ENCODE results near the gene JAK3. TPM values are rescaled to one million over a fixed set of nuclear protein-coding genes. Genes with fewer than 3 reads are reported as not detected.

Gene JAK3
- total and polyA plus RNA-seq, 10 of the 15 experiments (the other 5 are each of a cell fraction or from before 2014, with no cell fraction given), result 7.8 to 67.9 (median 33.3) TPM

DNA sequence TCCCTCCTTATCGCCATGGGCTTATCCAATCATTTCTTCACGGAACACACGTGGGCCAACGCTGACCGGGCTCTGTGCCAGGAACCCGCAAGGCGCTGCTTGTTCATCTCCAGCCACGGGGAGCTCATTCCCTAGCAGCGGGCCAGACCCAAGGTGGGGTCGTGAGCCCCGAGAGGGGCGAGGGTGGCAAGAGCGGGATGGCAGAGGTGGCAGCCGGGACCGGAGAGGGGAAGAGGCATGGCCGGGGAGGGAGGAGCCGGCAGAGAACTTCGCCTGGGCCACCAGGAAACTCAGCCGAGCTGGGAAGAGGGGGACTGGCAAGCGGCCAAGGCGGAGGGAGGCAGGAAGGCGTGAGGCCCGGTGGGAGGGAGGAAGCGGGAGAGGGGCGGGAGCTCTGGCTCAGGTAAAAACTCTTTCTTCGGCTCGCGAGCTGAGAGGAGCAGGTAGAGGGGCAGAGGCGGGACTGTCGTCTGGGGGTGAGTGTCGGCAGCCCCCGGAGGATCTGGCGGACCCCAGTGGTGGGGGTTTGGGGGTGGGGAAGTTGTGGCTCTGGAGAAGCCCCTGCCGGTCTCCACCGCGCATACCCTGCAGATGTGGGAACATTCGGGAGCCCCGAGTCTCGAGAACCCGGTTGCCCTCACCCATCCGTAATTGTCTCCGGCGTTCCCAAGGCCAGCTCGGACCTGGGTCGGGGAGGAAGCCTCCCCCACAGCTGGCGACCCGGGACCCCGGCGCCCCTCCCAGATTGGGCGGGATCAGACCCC, 52.9 kb downstream of the JAK3 start, which contains the start of gene B3GNT3:
TSS of gene B3GNT3 (plus strand) at position 408 of the 764 bp plus-strand sequence. CDS start 12,670 bp downstream, outside the sequence.
- no peak for FAIRE-seq
- peaks cover 3 to 6% of the 10 kb centered on the region in 2 experiments; a peak in 3 of 4 replicates for H3K27me3 ChIP-seq (replicated peaks in 1 of 2; ENCODE audit: control insufficient read depth in 2 of 2, insufficient read depth in 2 of 2, low read length in 1 of 2)
- no peak for ATAC-seq
- no peaks in the 10 kb centered on the region for H3K9me3 ChIP-seq (replicated peaks; ENCODE audit: control insufficient read depth, insufficient read depth, low read length)
- ChIA-PET POLR2A (no interaction called here), SMC1A (ENCODE audit: uncharacterized antibody, unreplicated experiment) (no interaction called here), CTCF (interaction anchor here (0.7 to 1.6 kb wide), 2 partner anchors 61 to 189 kb away, joined by 3 read pairs; no protein-coding TSS in a partner anchor), RAD21 (ENCODE audit: unreplicated experiment) (no interaction called here)
- no peak for TF ChIP-seq CHD1 (IDR thresholded peaks at IDR 0.05; ENCODE audit: low read depth, low read length)
- TF ChIP-seq RCOR1 (conservative IDR thresholded peaks at IDR 0.05; ENCODE audit: low read depth, low read length), result no peak
- TF ChIP-seq EED (IDR thresholded peaks at IDR 0.05; ENCODE audit: low read depth), result no peak
- TF ChIP-seq JUND (IDR thresholded peaks at IDR 0.05; ENCODE audit: low read depth, low read length), result no peak
- no peak for TF ChIP-seq RAD21 (IDR thresholded peaks at IDR 0.05; ENCODE audit: insufficient read depth, low read depth, low read length)
- no peak for TF ChIP-seq HCFC1 (IDR thresholded peaks at IDR 0.05; ENCODE audit: low read length)
- TF ChIP-seq, protein P1, sequence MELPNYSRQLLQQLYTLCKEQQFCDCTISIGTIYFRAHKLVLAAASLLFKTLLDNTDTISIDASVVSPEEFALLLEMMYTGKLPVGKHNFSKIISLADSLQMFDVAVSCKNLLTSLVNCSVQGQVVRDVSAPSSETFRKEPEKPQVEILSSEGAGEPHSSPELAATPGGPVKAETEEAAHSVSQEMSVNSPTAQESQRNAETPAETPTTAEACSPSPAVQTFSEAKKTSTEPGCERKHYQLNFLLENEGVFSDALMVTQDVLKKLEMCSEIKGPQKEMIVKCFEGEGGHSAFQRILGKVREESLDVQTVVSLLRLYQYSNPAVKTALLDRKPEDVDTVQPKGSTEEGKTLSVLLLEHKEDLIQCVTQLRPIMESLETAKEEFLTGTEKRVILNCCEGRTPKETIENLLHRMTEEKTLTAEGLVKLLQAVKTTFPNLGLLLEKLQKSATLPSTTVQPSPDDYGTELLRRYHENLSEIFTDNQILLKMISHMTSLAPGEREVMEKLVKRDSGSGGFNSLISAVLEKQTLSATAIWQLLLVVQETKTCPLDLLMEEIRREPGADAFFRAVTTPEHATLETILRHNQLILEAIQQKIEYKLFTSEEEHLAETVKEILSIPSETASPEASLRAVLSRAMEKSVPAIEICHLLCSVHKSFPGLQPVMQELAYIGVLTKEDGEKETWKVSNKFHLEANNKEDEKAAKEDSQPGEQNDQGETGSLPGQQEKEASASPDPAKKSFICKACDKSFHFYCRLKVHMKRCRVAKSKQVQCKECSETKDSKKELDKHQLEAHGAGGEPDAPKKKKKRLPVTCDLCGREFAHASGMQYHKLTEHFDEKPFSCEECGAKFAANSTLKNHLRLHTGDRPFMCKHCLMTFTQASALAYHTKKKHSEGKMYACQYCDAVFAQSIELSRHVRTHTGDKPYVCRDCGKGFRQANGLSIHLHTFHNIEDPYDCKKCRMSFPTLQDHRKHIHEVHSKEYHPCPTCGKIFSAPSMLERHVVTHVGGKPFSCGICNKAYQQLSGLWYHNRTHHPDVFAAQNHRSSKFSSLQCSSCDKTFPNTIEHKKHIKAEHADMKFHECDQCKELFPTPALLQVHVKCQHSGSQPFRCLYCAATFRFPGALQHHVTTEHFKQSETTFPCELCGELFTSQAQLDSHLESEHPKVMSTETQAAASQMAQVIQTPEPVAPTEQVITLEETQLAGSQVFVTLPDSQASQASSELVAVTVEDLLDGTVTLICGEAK (IDR thresholded peaks at IDR 0.05; ENCODE audit: borderline replicate concordance), result no peak
- no peak for TF ChIP-seq MXI1 (IDR thresholded peaks at IDR 0.05; ENCODE audit: low read depth, low read length)
- intact Hi-C loops (cut with micrococcal nuclease; ENCODE audit: unreplicated experiment), result no loop called here
- DNase-seq (ENCODE audit: low read depth, low spot score), result no peak
- BruUV-seq (replicated peaks), result no TSS peak
- WGBS (ENCODE audit: insufficient coverage, insufficient replicate concordance, low lambda C conversion rate, missing lambda C conversion rate), result 26% methylated on average over 49 of the region's 50 CpGs
- H3K27ac ChIP-seq (ENCODE audit: control insufficient read depth, insufficient read depth), result no peak within 1 kb of the TSS
- in situ Hi-C loops (cut with MboI), result no loop called here
- H3K36me3 ChIP-seq (ENCODE audit: control insufficient read depth in 2 of 2, insufficient read depth in 2 of 2, low read length in 1 of 2), result no peaks in the 10 kb centered on the region
- H3K4me2 ChIP-seq (ENCODE audit: control insufficient read depth, insufficient read depth), result no peak within 1 kb of the TSS; the same call in 1 of the 2 replicates
- no peak within 1 kb of the TSS for H2AFZ ChIP-seq (ENCODE audit: control insufficient read depth, low read depth, low read length)
- H3K79me2 ChIP-seq (ENCODE audit: control insufficient read depth, insufficient read depth, low read length), result no peaks in the 10 kb centered on the region
- H3K9ac ChIP-seq (ENCODE audit: control insufficient read depth, insufficient read depth, low read length), result no peak within 1 kb of the TSS
- H4K20me1 ChIP-seq (ENCODE audit: control insufficient read depth, insufficient read depth), result no peaks in the 10 kb centered on the region
- H3K4me1 ChIP-seq (ENCODE audit: control insufficient read depth, insufficient read depth, low read length), result no peaks in the 10 kb centered on the region
- no peak within 1 kb of the TSS for H3K4me3 ChIP-seq

Data from GM12878 (cell line).